Putamen (tissue), 1 donor: Measurements from ENCODE around the gene METTL9.
"Not testable (repeated sequence)": the region's sequence is repeated elsewhere in the genome, so short reads cannot be mapped to it uniquely, and the experiment has no call there.

Source experiments
- DNase-seq: peaks from one replicate; pipeline ENCODE4 v3.0.0-alpha.2; 2016; ENCODE audit warnings: low spot score

METTL9 gene

GRCh38 chr16:21637032-21637968 is 37.9 kb downstream of the METTL9 start:
- DNase-seq = no peak

- no peak for DNase-seq
Observed at GRCh38 chr16:21638573-21638975, 39.2 kb downstream of the METTL9 start.

DNA sequence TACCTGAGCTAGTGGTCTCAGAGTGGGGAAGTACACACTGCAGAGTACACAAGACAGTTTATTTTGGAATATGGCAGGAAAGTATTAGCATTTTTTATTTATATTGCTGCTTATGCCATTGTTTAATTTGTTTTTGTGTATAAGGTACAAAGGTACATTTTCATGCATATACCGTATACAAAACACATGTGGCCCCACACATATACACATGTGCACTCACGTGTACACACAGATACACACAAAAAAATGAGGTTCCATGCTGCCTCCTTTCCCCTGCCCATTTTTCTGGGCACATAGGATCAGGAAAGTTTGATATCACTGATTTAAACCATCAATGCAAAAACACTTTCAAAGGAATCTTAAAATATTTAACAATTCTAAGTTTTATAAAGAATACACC is 40.1 kb downstream of the METTL9 start:
- DNase-seq = no peak

- no peak for DNase-seq
Observed at GRCh38 chr16:21641916-21642315, 42.5 kb downstream of the METTL9 start.

GRCh38 chr16:21642861-21643260 is 43.5 kb downstream of the METTL9 start:
- DNase-seq = no peak

GRCh38 chr16:21643785-21644184 is 44.4 kb downstream of the METTL9 start:
- DNase-seq = no peak

DNA sequence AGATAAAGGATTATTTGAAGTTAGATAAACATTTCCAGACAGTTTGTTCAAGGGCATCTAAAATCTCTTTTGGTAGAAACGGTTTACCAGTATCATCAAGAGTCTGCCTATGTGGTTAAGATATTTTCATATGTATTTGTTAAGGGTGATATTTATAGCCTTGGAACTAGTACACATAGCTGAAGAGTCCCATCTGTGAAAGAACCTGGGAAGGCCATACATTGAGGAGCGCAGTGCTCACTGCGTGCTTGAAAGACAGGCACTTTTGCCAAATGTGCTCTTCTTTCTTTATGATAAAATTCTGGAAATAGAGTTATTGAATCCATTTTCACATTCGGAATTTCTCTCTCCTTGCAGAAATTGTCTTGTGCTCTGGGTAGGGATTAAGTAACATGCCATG is 45.3 kb downstream of the METTL9 start:
- DNase-seq = no peak

DNA sequence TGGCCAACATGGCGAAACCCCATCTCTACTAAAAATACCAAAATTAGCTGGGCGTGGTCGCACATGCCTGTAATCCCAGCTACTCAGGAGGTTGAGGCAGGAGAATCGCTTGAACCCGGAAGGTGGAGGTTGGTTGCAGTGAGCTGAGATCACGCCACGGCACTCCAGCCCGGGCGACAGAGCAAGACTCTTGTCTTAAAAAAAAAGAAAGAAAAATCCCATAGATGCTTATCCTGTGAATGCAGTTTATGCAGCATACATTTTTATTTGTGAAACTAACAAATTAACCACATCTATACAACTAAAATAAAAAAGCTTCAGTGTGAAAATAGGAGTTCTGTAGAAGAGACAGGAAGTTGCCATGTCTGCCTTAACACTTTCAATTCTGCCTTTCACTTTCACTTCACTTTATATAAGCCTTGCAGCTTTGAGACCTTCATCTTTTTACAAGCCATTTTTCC is 45.9 kb downstream of the METTL9 start:
- DNase-seq = no peak

- DNase-seq = no peak
Observed at GRCh38 chr16:21646091-21646490, 46.7 kb downstream of the METTL9 start.

GRCh38 chr16:21646721-21647561 is 47.6 kb downstream of the METTL9 start:
- DNase-seq = no peak

GRCh38 chr16:21647562-21648164 is 48.3 kb downstream of the METTL9 start:
- no peak for DNase-seq

GRCh38 chr16:21649826-21650406 is 50.5 kb downstream of the METTL9 start:
- DNase-seq = not testable (repeated sequence)

GRCh38 chr16:21650521-21650920 is 51.1 kb downstream of the METTL9 start:
- peak; percentile 76 for DNase-seq

DNA sequence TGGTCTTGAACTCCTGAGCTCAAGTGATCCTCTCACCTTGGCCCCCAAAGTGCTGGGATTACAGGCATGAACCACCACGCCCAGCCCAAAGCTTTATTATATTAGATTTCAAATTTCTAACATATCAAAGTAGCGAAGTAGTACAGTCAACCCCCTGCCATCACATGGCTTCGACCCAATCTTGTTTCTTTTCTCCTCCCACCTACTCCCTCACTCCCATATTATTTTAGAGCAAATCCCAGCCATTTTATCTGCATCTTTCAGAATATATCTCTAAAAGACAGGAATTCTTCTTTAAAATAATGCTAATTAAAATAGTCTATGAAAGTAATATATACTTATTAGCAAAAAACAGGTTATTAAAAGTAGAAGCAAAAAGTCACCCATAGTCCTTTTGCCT is 52.1 kb downstream of the METTL9 start:
- no peak for DNase-seq

- no peak for DNase-seq
Observed at GRCh38 chr16:21652453-21652852, 53.1 kb downstream of the METTL9 start, which contains the start of gene IGSF6. Gene IGSF6 (minus strand): TSS chr16:21652608. CDS start chr16:21652598, 10 bp downstream.

DNA sequence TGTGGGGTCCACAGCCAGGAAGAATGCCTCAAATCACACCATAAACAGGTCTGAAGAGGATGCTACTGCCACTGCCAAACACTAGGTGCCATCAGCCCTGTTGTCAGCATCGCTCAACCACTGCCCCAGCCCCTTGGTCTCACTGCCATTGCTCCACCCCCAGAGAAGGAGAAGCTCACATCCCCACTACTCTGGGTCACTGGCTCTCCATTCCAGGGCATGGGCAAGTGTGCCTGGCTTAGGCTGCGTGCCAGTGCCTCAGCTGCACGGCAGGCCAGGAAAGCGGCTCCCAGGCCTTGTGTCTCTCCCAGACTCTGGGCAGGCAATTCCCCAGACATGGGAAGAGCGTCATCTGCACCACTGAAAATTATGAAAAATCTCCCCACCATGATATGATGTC is 54.2 kb downstream of the METTL9 start:
- DNase-seq = no peak

DNA sequence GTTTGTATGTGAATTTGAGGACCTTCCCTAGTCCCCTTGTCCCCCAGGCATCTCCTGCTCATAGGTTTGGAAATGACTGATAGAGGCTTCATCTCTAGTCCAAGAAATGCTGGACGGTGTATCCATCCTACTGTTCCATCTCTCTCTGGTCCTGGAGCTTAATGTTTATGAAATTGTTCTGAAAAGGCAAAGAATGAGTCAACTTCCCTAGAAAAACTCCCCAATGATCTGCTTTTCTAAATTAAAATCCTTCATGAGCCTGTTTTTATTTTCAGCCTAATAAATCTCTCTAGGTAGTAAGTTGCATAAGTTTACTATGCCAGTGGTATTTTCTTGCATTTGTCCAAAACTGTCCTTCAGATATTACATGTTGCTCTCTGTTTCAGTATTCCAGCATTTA is 55.1 kb downstream of the METTL9 start:
- no peak for DNase-seq

- DNase-seq = no peak
Observed at GRCh38 chr16:21654881-21655280, 55.5 kb downstream of the METTL9 start.

- DNase-seq = peak; percentile 49
Observed at GRCh38 chr16:21656795-21657768, 57.7 kb downstream of the METTL9 start.

- no peak for DNase-seq
Observed at GRCh38 chr16:21659124-21659523, 59.7 kb downstream of the METTL9 start.
